Renal pelvis (tissue), 4 donors: ENCODE results near the gene MYT1. TPM values are rescaled to one million over a fixed set of nuclear protein-coding genes. Genes with fewer than 3 reads are reported as not detected.

Experiments used
- DNase-seq: peaks from one replicate; pipeline ENCODE4 v3.0.0-alpha.2; 2013
- polyA plus RNA-seq, 3 donors: library from polyadenylated mRNA; unstranded; fragments of 120-200 nt; gene quantifications; one replicate each; pipeline ENCODE4 v1.2.1, GENCODE V29; 2013; ENCODE audit not compliant: insufficient read length in 3 of 3

Gene MYT1
- polyA plus RNA-seq, 3 donors, result 0.44 to 0.80 (median 0.61) TPM

- no peak for DNase-seq
Observed at GRCh38 chr20:64244870-64245603, 80.8 kb downstream of the MYT1 start.

GRCh38 chr20:64245746-64246595 lies 81.7 kb downstream of the MYT1 start:
- DNase-seq, result no peak

- no peak for DNase-seq
Observed at GRCh38 chr20:64246616-64247306, 82.5 kb downstream of the MYT1 start.

GRCh38 chr20:64247307-64247618 lies 83.0 kb downstream of the MYT1 start:
- DNase-seq, result no peak

- DNase-seq, result no peak
Observed at GRCh38 chr20:64247970-64248841, 84.0 kb downstream of the MYT1 start.

- no peak for DNase-seq
Observed at GRCh38 chr20:64250027-64250426, 85.8 kb downstream of the MYT1 start.

- no peak for DNase-seq
Observed at GRCh38 chr20:64253000-64253383, 88.7 kb downstream of the MYT1 start.

GRCh38 chr20:64253443-64253842 lies 89.2 kb downstream of the MYT1 start:
- no peak for DNase-seq

GRCh38 chr20:64254156-64254555 lies 89.9 kb downstream of the MYT1 start:
- DNase-seq, result no peak

GRCh38 chr20:64254571-64255360 lies 90.5 kb downstream of the MYT1 start:
- no peak for DNase-seq

- DNase-seq, result peak; percentile 86
Observed at GRCh38 chr20:64255361-64256281, 91.4 kb downstream of the MYT1 start, which contains the start of gene PCMTD2. Gene PCMTD2 (plus strand): TSS chr20:64255748. CDS start chr20:64259966, 4,218 bp downstream.

- DNase-seq, result no peak
Observed at GRCh38 chr20:64256282-64256935, 92.2 kb downstream of the MYT1 start.

GRCh38 chr20:64257107-64257757 lies 93.0 kb downstream of the MYT1 start:
- DNase-seq, result no peak

GRCh38 chr20:64258071-64258823 lies 94.0 kb downstream of the MYT1 start:
- DNase-seq, result no peak

- no peak for DNase-seq
Observed at GRCh38 chr20:64260239-64260638, 96.0 kb downstream of the MYT1 start.

GRCh38 chr20:64261138-64261537 lies 96.9 kb downstream of the MYT1 start:
- DNase-seq, result peak; percentile 75

GRCh38 chr20:64264091-64264490 lies 99.8 kb downstream of the MYT1 start:
- DNase-seq, result no peak

- DNase-seq, result no peak
Observed at GRCh38 chr20:64265201-64265600, 100.9 kb downstream of the MYT1 start.
